GM12872 (cell line): ENCODE measurements around the gene ZNF565.

Experiments
- CTCF ChIP-seq: IDR thresholded peaks from 3 replicates; pipeline ENCODE4 v1.5.1; 2011; ENCODE audit warnings: low read depth, mild to moderate bottlenecking, low read length, moderate library complexity; ENCODE audit not compliant: insufficient read depth

ZNF565 gene

GRCh38 chr19:36207605-36208252 is 6.7 kb downstream of the ZNF565 start:
- TF ChIP-seq CTCF = no peak

GRCh38 chr19:36203293-36203692 is 11.2 kb downstream of the ZNF565 start:
- no peak for TF ChIP-seq CTCF

GRCh38 chr19:36201684-36202083 is 12.8 kb downstream of the ZNF565 start:
- no peak for TF ChIP-seq CTCF

- no peak for TF ChIP-seq CTCF
Measured at GRCh38 chr19:36198119-36198518, 16.3 kb downstream of the ZNF565 start.

- no peak for TF ChIP-seq CTCF
Measured at GRCh38 chr19:36196249-36196648, 18.2 kb downstream of the ZNF565 start.

- TF ChIP-seq CTCF = no peak
Measured at GRCh38 chr19:36183245-36183628, 31.2 kb downstream of the ZNF565 start.

- no peak for TF ChIP-seq CTCF
Measured at GRCh38 chr19:36182612-36183244, 31.7 kb downstream of the ZNF565 start.
